ENCODE data around the gene SPACDR.
"Not testable (repeated sequence)": the region's sequence is repeated elsewhere in the genome, so short reads cannot be mapped to it uniquely, and the experiment has no call there.

SPACDR gene, protein sequence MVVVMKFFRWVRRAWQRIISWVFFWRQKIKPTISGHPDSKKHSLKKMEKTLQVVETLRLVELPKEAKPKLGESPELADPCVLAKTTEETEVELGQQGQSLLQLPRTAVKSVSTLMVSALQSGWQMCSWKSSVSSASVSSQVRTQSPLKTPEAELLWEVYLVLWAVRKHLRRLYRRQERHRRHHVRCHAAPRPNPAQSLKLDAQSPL

DNA sequence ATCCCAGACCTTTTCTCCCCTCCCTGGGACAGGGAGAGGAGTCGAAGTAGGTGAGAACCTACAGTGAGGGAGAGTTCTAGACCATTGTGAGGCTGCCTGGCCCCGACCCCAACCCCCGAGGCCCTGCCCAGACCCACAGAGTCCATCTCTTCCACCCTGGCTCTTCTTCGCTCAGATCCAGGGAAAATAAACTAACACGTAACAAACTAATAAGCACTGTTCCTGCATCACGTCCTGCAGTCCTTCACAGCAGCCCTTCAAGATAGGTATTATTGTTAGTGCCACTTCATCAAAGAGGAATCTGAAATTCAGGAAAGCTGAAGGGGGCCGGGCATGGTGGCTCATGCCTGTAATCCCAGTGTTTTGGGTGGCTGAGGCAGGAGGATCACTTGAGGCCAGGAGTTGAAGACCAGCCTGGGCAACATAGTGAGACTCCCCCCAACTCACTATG lies at the start of gene SPACDR:
Gene SPACDR (minus strand): TSS at position 51 of the 451 bp plus-strand sequence. CDS start 235 bp downstream, outside the sequence.
- no peak for DNase-seq

DNA sequence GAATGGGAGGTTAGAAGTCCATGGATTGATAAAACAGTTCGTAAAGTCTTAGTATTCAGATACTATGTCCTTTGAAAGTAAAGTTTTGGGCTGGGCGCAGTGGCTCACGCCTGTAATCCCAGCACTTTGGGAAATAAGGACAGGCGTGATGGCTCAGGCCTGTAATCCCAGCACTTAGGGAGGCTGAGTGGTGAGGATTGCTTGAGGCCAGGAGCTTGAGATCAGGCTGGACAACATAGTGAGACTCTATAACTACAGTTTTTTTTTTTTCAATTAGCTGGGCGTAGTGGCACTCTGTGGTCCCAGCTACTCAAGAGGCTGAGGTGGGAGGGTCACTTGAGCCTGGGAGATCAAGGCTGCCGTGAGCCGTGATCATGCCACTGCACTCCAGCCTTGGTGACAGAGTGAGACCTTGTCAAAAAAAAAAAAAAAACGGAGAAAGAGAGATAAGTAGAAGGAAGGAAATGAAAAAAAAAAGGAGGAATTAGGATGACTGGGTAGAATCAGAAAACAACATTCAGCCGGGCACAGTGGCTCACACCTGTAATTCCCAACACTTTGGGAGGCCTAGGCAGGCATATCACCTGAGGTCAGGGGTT lies 49.3 kb upstream of the SPACDR start:
- DNase-seq: no peak

DNA sequence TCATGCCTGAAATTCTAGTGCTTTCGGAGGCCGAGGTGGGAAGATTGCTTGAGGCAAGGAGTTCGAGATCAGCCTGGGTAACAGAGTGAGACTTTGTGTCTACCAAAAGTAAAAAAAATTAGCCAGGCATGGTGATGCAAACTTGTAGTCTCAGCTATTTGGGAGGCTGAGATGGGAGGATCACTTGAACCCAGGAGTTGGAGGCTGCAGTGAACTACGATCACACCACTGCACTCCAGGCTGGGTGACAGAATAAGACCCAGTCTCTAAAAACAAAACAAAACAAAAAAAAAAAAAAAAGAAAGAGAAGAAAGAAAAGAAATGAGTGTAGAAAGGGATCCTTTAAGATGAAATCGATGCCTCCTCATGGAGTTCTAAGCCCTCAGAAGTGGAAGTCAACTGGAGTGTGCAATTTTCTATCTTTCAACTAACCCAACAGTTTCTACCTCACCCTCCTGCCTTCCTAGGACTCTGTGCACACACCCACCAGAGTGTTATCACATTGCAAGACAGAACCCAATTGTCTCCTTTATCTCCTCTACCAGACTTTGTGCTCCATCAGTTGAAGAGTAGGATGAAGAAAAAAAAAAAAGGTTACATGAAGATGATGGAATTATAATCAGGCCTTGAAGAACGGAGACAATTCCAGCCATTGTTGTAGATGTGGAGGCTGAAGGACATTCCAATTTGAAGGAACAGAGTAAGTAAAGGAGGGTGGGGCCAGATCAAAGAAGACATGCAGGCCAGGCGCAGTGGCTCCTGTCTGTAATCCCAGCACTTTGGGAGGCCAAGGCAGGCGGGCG lies 46.6 kb upstream of the SPACDR start:
- DNase-seq: no peak

DNA sequence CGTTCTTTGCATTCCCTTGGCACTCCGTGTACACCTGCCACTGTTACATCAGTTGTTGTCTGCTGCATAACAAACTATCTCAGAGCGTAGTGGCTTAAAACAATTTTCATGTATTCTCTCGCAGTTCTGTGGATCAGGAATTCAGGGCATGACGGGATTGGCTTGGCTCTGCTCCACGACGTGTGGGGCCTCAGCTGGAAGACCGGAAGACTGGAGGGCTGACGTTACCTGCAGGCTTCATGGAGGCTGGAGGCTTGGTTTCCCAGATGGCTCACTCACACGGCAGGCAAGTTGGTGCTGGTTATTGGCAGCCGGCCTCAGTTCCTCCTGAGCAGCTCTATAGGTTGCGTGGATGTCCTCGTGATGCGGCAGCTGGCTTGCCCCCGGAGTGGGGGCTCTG lies 45.2 kb upstream of the SPACDR start:
- peak; percentile 69 for DNase-seq

DNA sequence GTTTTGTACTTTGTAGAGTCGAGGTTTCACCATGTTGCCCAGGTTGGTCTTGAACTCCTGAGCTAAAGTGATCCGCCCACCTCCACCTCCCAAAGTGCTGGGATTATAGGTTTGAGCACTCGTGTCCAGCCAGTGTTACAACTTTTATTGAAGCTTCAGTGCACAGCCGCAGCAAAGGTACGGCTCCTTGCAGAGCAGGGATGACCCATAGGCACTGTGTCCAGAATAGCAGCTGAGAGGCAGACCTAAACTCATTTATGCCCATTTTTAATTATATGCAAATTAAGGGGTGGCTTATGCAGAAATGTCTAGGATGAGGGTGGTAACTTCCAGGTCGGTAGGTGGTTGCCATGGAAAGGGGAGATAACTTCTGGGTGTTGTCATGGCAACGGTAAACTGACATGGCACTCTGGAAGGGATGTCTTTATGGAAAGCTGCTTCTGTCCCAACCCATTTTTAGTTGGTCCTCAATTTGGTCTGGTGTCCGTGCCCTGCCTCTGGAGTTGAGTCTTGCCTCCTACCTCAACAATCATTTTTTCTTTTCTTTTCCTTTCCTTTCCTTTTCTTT lies 42.4 kb upstream of the SPACDR start:
- DNase-seq: no peak

DNA sequence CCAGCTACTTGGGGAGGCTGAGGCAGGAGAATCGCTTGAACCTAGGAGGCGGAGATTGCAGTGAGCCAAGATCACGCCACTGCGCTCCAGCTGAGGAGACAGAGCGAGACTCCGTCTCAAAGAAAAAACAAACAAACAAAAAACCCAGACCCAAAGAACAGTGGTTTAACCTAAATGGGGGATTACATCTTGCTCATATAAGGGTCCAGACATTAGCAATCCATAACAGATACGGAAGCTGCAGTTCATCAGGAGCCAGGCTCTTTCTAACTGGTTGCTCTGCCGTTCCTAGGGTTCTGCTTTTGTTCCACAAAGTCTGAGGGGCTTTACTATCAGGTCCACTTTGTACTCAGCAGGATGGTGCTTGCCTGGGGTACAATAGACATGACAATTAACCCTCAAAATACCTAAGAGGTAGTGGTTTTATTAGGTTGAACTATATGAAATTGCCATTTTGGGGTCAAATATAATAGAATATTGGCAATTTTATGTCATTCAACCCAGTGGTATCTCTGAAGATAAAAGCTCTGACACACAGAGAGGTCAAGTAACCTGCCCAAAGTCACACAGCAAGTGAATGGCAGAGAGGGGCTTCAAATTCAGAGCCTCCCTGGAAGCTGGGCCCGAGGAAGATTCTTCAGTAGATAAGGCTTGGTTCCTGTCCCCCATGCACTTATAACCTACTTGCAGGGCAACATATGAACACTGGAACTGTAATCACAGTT lies 41.0 kb upstream of the SPACDR start:
- DNase-seq: no peak

DNA sequence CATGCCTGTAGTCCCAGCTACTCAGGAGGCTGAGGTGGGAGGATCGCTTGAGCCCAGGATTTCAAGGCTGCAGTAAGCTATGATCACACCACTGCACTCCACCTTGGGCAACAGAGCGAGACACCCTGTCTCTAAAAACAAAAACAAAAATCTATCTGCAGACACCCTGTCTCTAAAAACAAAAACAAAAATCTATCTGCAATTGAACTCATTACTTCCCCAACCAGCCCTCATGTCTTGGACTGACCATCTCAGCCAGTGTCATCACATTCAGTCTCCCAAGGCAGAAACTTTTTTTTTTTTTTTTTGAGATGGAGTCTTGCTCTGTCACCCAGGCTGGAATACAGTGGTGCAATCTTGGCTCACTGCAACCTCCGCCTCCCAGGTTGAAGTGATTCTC lies 40.0 kb upstream of the SPACDR start:
- DNase-seq: not testable (repeated sequence)

DNA sequence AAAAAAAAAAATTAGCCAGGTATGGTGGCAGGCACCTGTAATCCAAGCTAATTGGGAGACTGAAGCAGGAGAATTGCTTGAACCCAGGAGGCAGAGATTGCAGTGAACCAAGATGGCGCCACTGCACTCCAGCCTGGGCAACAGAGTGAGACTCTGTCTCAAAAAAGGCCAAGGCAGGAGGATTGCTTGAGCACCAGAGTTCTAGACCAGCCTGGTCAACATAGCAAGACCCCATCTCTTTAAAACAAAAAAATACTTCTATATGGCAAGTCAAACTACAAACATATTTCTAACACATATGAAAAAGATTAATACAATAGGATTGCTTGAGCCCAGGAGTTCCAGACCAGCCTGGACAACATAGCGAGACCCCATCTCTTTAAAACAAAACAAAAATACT lies 36.7 kb upstream of the SPACDR start:
- not testable (repeated sequence) for DNase-seq

DNA sequence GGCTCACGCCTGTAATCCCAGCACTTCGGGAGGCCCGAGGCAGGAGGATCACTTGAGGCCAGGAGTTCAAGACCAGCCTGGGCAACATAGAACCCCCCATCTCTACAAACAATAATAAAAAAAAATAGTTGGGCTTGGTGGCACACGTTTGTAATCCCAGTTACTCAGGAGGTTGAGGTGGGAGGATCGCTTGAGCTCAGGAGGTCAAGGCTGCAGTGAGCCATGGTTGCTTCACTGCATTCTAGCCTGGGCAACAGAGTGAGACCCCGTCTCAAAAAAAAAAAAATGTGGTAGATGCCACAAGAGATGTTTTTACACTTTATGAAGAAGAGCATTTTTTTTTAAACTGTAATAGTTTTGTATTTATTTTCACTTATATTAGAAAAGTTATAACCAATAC lies 32.4 kb upstream of the SPACDR start:
- DNase-seq: no peak

DNA sequence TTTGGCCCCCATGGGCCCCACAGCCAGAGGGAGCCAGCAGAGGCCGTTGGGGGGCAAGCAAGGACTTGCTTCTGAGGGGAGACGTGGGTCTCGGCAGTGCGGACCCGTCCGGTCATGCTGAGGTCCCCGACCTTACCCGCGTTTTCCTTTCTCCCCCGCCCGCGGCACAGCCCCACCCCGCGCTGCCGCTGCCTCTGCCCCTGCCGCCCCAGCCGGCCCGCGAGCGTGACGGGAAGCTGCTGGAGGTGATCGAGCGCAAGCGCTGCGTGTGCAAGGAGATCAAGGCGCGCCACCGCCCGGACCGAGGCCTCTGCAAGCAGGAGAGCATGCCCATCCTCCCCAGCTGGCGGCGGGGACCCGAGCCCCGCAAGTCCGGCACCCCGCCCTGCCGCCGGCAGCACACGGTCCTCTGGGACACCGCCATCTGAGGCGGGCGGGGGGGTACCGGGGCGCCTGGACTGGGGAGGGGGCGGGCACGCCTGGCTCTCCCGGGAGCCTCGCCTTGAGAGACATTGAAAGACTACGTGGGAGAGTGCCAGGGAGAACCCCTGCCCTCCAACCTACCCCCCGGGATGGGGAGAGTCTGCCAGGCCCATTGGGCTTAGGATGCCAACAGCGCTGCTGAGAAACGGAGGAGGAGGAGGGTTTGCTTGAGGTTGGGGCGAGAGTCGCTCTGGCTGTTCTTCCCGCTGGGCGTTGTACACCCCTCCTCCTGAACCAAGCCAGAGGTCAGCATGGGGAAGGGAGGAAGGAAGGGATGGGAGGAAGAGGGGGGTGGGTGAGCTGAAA lies 29.6 kb upstream of the SPACDR start:
- peak; percentile 81 for DNase-seq

DNA sequence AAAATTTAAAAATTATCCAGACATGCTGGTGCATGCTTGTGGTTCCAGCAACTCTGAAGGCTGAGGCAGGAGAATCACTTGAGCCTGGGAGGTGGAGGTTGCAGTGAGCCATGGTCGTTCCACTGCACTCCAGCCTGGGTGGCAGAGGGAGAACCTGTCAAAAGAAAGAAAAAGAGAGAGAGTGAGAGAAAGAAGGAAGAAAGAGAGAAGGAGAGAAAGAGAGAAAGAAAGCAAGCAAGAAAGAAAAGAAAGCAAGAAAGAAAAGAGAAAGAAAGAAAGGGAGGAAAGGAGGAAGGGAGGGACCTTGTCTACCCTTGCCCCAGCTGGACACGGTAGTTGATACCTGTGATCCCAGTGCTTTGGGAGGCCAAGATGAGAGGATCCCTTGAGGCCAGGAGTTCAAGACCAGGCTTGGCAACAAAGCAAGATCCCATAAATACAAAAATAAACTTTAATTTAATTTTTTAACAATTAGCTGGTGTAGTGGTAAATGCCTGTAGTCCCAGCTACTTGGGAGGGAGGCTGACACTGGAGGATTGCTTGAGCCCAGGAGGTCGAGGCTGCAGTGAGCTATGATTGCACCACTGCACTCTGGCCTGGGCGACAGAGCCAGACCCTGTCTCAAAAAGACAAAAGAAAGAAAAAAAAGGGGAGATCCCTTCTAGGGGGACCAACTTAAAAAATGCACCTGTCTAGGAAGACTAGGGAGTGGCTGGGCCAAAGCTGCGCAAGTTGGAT lies 28.8 kb upstream of the SPACDR start:
- no peak for DNase-seq

DNA sequence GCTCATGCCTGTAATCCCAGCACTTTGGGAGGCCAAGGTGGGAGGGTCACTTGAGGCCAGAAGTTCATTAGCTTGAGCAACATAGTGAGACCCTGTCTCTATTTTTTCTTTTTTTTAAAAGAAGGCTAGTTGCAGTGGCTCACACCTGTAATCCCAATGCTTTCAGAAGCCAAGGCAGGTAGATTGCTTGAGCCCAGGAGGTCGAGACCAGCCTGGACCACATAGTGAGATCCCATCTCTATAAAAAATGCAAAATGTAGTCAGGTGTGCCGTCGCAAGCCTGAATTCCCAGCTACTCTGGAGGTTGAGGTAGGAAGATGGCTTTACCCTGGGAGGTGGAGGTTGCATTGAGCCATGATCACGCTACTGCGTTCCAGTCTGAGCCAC lies 27.1 kb upstream of the SPACDR start:
- DNase-seq: no peak

DNA sequence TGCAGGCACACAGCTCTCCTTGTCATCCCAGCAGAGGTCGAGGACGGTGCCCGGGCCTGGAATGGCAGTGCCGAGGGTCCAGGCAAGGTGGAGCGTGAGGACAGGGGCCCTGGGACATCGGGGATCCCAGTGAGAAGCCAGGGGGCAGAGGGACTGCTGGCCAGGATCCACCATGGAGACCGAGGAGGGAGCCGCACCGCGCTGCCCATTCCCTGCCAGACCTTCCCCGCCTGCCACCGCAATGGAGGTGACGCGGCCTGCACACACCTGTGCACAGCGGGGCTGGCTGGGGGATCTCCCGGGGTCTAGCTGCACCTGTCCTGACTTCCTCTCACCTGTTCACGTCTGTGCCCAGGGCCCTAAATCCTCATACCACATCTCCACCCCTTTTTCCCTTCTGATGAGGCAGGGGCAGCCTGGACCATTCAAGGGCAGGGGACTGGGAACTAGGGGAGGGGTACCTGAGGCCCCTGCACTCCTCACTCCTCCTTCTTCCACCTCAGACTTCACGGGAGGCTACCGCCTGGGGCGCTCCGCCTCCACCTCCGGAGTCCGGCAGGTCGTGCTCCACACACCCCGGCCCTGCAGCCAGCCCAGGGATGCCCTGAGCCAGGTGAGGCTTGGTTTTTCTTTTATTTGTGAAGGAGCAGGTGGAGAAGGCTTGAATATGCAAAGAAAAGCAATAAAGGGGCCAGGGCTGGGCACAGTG lies 26.6 kb upstream of the SPACDR start:
- peak; percentile 40 for DNase-seq

DNA sequence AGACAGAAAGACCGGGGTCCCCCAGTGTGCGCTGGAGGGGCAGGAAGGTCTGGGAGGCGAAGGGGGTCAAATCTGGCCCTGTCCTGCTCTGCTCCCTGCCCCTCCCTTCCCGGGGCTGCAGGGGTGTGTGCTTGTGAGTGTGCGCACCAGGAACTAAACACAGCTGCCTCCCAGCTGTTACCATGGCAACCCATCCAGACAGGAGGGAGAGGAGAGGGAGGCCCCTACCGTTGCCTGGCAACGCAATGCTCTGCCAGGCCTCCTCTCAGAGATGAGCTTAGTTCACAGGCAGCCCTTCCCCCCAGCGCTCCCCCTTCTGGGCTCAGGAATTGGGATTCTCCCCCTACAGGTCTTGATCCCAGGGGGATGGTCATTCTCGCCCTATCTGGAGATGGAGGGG lies 25.8 kb upstream of the SPACDR start:
- DNase-seq: peak; percentile 99

DNA sequence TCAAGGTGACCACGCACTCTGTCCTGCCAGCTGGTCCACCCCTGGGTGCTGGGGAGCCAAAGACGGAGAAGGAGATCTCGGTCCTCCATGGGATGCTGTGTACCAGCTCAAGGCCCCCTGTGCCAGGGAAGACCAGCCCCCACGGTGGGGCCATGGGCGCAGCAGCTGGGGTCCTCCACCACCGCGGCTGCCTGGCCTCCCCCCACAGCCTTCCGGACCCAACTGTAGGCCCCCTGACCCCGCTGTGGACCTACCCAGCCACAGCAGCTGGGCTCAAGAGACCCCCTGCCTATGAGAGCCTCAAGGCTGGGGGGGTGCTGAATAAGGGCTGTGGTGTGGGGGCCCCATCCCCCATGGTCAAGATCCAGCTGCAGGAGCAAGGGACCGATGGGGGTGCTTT lies 25.1 kb upstream of the SPACDR start:
- no peak for DNase-seq

DNA sequence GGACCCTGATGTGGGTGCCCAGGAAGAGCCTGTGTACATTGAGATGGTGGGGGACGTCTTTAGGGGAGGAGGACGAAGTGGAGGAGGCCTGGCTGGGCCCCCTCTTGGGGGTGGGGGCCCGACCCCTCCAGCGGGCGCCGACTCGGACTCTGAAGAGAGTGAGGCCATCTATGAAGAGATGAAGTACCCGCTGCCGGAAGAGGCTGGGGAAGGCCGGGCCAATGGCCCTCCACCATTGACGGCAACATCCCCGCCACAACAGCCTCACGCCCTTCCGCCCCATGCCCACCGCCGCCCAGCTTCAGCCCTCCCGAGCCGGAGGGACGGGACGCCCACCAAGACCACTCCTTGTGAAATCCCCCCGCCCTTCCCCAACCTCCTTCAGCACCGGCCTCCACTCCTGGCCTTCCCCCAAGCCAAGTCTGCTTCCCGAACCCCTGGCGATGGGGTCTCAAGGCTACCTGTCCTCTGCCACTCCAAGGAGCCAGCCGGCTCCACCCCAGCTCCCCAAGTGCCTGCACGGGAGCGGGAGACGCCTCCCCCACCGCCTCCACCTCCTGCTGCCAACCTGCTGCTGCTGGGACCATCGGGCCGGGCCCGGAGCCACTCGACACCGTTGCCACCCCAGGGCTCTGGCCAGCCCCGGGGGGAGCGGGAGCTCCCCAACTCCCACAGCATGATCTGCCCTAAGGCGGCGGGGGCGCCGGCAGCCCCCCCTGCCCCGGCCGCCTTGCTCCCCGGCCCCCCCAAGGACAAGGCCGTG lies 24.5 kb upstream of the SPACDR start:
- DNase-seq: no peak

DNA sequence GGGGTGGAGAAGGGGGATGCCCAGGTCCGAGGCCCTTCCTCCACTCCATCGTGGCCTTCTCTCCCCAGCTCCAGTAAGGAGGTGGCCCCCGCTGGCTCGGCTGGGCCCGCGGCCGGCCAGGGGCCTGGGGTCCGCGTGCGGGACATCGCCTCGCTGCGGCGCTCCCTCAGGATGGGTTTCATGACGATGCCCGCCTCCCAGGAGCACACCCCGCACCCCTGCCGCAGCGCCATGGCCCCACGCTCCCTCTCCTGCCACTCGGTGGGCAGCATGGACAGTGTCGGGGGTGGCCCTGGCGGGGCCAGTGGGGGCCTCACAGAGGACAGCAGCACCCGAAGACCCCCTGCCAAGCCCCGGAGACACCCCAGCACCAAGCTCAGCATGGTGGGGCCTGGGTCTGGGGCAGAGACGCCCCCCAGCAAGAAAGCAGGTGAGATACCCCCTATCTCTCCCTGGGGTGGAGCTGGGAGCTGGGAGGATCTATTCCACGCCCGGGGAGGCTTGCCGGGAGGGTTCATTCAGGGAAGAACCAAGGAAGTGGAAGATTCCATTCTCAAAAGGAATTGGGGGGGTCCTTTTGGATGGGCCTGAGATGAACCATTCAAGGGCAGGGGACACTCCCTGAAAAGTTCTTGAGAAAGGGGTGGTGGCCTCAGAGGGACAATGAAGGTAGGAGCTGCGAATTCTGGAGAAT lies 22.8 kb upstream of the SPACDR start:
- peak; percentile 63 for DNase-seq

DNA sequence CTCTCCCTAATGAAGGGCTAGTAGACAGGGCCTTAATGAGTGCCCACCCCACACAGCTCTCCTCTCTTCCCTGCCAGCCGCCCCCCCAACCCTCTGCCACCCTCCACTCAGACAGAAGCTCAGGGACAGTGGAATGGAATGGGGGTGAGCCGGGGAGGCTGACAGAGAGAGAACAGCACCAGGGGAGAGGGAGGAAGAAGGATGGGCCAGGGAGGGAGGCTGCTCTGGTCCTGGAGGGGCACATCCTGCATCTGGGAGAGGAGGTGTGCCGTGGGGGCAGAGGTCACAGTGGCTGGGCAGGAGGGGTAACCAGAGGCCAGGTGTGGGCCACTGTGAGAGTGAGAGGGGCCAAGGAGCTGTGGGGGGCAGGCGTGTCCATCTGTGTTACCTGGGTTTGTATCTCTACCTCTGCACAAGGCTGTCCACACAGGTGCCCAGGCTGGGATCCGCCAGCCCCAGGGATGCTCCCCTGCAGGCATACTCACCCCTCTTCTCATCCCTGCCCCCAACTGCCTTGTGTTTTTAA lies 22.1 kb upstream of the SPACDR start:
- no peak for DNase-seq

DNA sequence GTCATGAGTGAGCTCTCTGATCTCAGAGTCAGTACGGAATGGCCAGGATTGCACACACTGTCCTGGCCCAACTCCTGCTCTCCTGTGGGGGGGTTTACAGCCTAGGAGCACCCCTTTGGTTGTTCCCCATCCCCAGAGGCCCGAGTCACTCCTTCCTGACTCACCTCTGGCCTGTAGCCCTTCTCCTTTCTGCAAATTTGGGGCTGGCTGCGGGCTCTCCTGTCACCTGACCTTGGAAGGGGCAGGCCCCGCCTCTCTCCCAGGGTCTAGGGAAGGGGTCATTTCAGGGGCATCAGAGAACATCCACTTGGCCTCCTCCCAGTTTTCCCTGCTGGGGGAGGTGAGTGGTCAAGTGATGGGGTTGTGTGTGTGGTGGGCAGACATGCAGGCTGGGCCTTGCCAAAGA lies 21.4 kb upstream of the SPACDR start:
- no peak for DNase-seq

All from NCI-H69 (cell line).